Measurements from ENCODE around the gene TRAPPC2L.

Gene TRAPPC2L

GRCh38 chr16:88857728-88858339 lies 907 bp downstream of the TRAPPC2L start:
- in situ Hi-C loops (cut with HindIII; ENCODE audit: low sequenced_read_pairs), result no loop called here

DNA sequence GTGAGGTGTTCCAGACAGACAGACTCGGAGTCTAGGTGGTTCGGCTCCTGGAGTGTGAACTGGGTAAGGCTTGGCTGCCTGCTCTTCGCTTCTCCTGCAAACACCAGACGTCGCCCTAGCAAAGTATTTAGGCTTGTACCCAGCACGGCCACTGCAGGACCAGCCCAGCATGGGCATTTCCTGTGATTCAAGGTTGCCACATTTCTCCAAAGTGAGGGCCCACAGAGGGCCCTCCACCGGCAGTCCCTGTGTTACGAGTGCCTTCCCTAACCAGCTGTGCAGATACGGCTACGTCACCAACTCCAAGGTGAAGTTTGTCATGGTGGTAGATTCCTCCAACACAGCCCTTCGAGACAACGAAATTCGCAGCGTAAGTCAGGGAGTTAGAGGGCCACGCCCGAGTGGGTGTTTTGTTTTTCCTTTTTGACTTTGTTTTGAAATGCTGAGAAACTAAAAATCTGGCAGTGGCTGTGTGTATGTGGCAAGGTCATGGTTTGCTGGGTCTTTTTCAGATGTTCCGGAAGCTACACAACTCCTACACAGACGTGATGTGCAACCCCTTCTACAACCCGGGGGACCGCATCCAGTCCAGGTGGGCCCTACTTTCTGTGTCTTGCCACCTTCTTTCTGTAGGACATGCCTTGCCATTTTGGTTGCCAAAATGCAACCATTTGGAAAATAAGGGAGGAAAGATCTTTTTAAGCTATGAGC lies 2.6 kb downstream of the TRAPPC2L start:
- in situ Hi-C loops (cut with HindIII; ENCODE audit: low sequenced_read_pairs), result no loop called here

GRCh38 chr16:88861359-88861758 lies 4.4 kb downstream of the TRAPPC2L start:
- in situ Hi-C loops (cut with HindIII; ENCODE audit: low sequenced_read_pairs), result no loop called here

- in situ Hi-C loops (cut with HindIII; ENCODE audit: low sequenced_read_pairs), result no loop called here
These were observed 6.0 kb downstream of the TRAPPC2L start for GRCh38 chr16:88862968-88863367.

DNA sequence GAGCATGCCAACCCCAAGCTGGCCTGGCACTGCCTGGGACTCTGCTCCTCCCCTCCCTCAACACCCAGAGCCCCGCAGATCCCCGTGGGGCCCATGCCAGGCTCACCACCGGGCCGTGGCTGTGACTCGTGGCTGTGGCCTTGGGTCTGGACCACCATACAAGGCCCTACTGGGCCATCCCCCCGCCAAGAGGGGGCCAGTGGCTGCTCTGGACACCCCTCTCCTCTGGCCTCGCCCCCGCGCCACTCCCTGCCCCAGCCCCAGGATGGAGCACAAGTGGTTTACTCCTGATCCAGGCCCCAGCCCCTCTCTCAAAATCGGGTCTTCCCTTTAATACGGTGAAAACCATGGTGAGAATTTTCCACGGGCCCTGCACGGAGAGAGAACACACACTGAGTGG lies 6.5 kb downstream of the TRAPPC2L start:
- in situ Hi-C loops (cut with HindIII; ENCODE audit: low sequenced_read_pairs), result no loop called here

DNA sequence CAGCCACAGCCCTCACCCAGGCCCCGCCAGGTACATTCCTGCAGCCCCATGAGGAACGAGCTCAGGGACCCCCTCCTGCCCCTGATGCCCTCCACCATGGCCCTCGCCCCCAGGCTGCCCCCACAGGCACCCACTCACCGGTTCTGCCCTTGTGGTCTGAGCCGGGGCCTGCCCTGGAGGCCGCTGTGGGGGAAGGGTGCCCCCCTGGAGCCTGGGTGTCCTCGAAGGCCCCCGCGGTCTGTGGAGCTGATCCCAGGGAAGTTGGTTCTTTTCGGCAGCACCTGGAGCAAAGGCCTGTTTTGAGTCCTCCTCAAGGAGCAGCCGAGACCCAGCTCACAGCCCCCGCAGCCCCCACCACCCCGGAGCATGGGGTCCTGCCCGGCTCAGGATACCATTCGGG lies 7.2 kb downstream of the TRAPPC2L start:
- in situ Hi-C loops (cut with HindIII; ENCODE audit: low sequenced_read_pairs), result no loop called here

GRCh38 chr16:88864521-88864920 lies 7.6 kb downstream of the TRAPPC2L start:
- in situ Hi-C loops (cut with HindIII; ENCODE audit: low sequenced_read_pairs), result no loop called here

GRCh38 chr16:88865310-88865709 lies 8.4 kb downstream of the TRAPPC2L start:
- in situ Hi-C loops (cut with HindIII; ENCODE audit: low sequenced_read_pairs), result no loop called here

DNA sequence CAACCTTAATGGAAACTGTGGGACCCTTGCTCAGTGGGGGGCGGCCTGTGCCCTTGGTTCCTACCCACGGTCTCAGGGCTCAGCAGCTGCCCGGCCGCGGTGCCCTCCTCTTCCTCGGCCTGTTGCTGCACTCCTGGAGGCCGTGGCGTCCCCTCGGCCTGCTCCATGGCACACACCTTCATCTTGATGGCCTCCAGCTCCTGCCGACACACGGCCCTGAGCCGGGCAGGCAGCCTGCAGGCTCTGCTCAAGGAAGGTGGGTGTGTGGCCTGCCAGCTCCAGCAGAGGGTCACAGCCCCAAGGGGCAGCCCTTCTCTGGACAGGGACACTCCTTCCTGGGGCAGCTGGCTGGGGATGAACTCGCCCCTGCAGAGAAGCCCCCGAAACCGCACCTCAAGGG lies 8.8 kb downstream of the TRAPPC2L start:
- in situ Hi-C loops (cut with HindIII; ENCODE audit: low sequenced_read_pairs), result no loop called here

DNA sequence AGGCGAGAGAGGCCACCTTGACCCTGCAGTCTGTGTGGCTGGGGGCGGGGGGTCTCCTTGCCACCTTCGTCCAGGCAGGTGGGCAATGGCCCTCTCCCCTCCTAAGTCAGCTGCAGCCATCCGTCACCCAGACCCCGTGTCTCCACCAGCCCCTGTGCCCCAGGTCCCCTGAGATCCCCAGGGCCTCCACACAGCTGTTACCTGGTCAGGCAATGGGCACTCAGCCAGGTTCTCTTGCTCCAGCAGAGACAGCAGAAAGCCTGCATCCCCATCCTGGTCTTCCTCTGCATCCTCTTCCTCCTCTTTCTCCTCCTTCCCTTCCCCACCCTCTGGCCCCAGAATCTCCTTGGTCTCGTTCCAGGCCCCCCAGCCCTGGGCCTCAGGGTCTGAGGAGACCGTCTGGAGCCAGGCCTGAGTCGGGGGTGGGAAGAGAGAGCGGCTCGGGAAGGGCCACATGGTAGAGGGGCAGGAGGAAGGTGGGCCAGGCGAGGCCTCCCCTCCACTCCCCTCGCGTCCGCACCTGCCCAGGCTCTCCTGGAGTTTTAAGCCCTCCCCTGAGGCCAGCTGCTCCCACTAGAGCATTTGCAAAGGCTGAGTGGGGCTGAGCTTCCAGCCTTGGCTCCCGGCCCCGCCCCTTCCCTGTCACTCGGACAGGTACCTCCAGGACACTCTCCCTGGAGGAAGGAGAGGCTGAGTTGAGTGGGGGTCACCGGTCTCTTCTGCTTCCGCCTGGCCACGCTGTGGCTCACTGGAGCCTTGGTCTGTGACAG lies 9.4 kb downstream of the TRAPPC2L start, which contains the start of gene PABPN1L:
TSS of gene PABPN1L (minus strand) at position 510 of the 770 bp plus-strand sequence. CDS start at position 456, 54 bp downstream.
- in situ Hi-C loops (cut with HindIII; ENCODE audit: low sequenced_read_pairs), result no loop called here

DNA sequence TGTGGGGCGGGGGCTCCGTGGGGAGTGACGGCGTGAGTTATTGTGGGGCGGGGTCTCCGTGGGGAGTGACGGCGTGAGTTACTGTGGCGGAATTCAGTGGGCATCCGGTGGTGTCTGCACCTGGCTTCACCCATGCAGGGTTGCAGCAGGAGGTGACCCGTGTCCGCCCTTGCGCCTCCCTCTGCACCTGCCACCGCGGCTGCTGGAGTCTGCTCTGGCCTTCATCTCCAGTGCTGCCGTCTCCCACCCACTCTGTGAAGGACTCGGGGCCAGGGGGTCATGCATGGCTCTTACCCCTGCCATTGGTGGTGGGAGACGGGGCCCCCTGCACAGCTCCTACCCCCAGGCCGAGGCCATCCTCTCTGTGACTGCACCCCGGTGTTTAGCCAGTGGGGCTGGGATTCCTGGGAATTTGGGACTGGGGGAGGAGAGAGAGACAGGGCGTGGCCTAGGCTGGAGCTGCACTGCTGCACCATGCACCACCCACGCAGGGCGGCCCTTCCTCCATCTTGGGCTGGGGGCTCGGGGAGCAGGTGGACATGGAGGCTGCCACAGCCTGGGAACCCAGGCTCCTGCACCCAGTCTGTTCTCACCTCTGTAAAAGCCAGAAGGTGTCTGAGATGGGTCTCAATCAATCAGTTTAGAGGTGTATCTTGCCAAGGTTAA lies 10.8 kb downstream of the TRAPPC2L start:
- in situ Hi-C loops (cut with HindIII; ENCODE audit: low sequenced_read_pairs), result no loop called here

DNA sequence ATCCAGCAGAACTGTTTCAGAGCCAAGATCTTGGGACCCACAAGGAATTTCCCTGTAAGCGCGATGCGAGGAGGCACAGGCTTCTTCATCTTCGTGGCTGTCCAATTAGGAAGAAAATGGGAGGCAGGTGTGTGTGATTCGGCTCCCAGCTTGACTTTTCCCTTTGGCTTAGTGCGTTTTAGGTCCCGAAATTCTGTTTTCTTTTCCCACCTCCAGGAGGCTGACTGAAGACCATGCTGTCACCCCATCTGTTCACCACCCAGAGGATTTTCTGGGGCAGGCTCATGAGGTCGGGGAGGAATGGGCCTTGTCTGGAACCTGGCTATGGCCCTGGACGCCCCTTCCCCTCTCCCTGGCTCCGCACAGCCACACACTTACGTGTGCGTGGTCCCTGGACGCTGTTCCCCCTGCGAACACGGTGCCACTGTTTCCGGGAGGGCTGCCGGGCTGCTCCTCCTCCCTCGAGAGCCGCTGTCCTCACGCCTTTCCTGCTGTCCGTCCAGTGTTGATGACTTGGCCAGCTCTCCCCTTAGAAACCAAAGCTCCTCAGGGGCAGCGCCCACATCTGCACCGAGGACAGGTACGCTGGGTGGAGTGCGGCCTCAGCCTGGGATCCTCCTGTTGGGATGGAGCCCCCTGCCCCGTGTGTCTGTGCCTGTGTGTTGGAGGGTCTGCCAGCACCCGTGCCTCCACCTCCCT lies 12.2 kb downstream of the TRAPPC2L start:
- in situ Hi-C loops (cut with HindIII; ENCODE audit: low sequenced_read_pairs), result no loop called here

DNA sequence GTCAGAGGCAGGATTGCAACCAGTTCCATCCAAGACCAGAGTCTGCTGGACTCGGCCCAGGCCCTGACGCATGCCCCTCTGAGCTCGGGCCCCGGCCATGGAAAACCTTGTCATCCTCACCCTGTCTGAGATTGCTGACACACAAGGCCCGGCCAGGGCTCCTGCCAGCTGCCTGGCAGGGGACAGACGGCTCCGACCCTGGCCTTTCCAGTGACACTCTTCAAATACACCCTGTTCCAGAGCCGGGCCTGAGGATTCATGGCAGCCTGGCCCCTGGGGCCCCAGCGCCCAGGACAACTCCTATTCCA lies 12.7 kb downstream of the TRAPPC2L start:
- in situ Hi-C loops (cut with HindIII; ENCODE audit: low sequenced_read_pairs), result no loop called here

DNA sequence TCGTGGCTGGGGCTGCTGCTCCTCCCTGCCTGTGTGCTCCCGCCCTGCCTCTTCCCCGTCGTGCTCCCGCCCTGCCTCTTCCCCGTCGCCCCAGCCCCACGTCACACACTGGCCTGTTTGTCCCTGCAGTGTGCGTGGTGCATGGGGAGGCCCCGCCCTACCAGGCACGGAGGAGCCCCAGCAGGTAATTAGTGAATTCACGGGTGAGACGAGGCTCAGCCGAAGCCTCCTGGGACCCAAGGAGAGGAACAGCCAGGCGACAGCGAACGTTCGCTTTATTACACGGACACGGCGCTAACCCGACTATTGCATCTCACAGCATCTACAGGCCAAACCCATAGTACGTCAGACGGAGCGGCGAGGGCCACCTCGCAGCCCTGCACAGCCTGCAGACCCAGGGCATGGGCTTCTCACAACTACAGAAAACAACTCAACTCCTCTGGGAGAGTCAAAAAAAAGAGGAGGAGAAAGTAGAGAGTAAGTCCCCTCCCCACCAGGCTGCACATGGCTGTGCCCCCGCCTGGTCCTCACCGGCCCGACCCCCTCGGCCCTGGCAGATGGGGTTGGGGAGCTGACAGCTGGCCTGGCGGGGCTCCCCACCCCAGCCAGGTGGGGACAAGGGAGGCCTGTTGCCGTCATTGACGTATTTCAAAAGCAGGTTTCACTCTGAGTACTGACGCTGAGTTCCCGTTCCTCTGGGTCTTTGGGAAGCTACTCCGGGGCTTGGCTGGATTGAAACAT lies 13.9 kb downstream of the TRAPPC2L start:
- in situ Hi-C loops (cut with HindIII; ENCODE audit: low sequenced_read_pairs), result no loop called here

DNA sequence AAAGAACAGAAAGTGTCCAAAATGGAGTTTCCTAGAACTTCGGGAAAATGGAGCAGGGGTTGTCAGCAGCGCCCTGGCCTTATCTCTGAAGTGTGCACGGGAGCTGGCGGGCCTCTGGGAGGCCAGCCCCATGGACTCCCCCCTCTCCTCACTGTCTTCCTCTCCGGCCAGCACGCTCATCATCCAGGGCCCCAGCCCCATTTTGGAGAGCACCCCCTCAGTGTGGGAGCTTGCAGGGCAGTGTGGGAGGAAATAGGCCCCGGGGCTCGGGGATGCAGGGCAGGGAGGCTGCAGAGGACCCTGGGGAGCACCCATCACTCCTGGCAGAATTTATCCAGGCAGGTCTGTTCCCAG lies 14.4 kb downstream of the TRAPPC2L start:
- in situ Hi-C loops (cut with HindIII; ENCODE audit: low sequenced_read_pairs), result no loop called here

GRCh38 chr16:88871730-88872416 lies 14.9 kb downstream of the TRAPPC2L start:
- in situ Hi-C loops (cut with HindIII; ENCODE audit: low sequenced_read_pairs), result no loop called here

- in situ Hi-C loops (cut with HindIII; ENCODE audit: low sequenced_read_pairs), result no loop called here
These were observed 15.9 kb downstream of the TRAPPC2L start for GRCh38 chr16:88872650-88873331.

- in situ Hi-C loops (cut with HindIII; ENCODE audit: low sequenced_read_pairs), result no loop called here
These were observed 18.1 kb downstream of the TRAPPC2L start for GRCh38 chr16:88874938-88875599.
